ENCODE measurements around the gene ROR2. TPM values are rescaled to one million over a fixed set of nuclear protein-coding genes. Genes with fewer than 3 reads are reported as not detected.
A peak's percentile ranks its signal among the peaks of the same experiment; 100 is the strongest.

Gene ROR2
- total RNA-seq, 1 donor: 13.8 TPM

DNA sequence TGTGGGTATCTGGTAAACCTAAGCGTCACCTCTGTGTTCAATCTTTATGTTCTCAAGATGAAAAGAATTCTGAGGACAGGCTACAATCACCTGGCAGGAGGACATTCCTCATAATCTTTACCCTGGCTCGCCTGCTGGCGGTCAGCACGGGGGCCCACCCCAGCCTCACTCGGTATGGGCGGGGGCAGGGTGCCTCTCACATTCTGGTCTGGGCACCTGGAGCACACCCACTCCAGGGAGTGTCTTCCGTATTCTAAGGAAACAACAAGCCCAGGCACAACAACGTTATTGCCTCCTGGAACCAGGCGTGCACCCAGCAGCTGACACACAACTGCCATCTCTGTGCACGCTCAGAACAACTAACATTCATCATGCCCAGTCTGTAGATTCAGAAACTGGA, 179.8 kb downstream of the ROR2 start:
- no peaks in the 10 kb centered on the region for H3K36me3 ChIP-seq (ENCODE audit: insufficient read depth, low read length)
- H3K4me3 ChIP-seq (ENCODE audit: insufficient read depth, low read length): no peak overlapping the region
- H3K27ac ChIP-seq (ENCODE audit: low read depth, low read length): no peak overlapping the region
- H3K9me3 ChIP-seq (ENCODE audit: low read depth, low read length): no peaks in the 10 kb centered on the region
- H3K4me1 ChIP-seq (ENCODE audit: insufficient read depth, low read length): peaks cover 19% of the 10 kb centered on the region
- no peak overlapping the region for H3K4me2 ChIP-seq (ENCODE audit: insufficient read depth, low read length)
- TF ChIP-seq, protein P1, sequence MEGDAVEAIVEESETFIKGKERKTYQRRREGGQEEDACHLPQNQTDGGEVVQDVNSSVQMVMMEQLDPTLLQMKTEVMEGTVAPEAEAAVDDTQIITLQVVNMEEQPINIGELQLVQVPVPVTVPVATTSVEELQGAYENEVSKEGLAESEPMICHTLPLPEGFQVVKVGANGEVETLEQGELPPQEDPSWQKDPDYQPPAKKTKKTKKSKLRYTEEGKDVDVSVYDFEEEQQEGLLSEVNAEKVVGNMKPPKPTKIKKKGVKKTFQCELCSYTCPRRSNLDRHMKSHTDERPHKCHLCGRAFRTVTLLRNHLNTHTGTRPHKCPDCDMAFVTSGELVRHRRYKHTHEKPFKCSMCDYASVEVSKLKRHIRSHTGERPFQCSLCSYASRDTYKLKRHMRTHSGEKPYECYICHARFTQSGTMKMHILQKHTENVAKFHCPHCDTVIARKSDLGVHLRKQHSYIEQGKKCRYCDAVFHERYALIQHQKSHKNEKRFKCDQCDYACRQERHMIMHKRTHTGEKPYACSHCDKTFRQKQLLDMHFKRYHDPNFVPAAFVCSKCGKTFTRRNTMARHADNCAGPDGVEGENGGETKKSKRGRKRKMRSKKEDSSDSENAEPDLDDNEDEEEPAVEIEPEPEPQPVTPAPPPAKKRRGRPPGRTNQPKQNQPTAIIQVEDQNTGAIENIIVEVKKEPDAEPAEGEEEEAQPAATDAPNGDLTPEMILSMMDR (IDR thresholded peaks at IDR 0.05; ENCODE audit: extremely low read depth, low read depth, low read length): no peak
- H2AFZ ChIP-seq (ENCODE audit: low read length): no peak overlapping the region
- no peak for DNase-seq (ENCODE audit: insufficient read length, low spot score, missing footprints)
- H3K27me3 ChIP-seq (ENCODE audit: insufficient read depth, low read length): peaks cover 57% of the 10 kb centered on the region
- no peaks in the 10 kb centered on the region for H3K79me2 ChIP-seq (ENCODE audit: insufficient read depth, low read length)
- H4K20me1 ChIP-seq (ENCODE audit: insufficient read depth, low read length): no peaks in the 10 kb centered on the region

DNA sequence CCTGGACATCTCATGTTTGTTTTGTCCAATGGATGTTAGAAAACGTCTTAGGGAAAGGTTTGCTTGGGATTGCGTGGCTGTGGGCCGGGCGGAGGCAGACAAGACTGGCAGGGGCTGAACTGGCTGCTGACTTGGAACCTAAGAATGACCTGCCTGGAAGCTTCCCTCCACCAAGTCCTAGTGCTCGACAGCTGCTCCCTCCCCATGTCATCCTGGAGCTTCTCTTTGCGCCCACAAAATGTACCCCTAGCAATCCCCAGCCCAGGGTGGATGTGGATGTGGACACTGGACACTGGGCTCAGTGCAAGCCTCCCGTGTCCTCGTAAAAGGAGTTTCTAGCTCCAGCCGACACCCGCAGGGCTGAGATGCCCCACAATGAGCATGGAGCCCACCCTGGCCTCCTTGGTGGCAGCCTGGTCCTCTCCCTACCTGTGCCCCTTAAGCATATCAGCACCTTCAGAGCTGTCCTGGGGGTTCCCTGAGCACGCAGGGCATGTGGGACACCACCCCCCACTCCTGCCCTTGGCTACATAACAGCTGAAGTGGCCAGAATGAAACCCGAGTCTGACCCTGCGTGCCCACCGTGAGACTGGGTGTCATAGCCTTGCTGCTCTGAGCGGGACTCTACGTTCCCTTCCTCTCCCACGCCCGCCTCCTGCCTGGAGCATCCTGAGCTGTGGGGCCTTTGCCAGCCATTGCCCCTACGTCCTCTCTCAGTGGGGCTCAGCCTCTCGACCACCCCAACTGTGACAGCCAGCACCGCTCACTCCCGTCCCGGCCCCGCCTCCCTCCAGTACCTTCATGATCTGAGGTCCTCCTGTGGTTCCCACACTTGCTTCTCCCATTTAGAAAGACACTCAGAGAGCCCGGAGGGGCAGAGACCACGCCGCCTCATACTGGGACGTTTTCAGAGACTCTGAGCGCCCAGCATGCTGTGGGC, 180.8 kb downstream of the ROR2 start:
- H3K79me2 ChIP-seq (ENCODE audit: insufficient read depth, low read length): no peaks in the 10 kb centered on the region
- no peak overlapping the region for H3K4me3 ChIP-seq (ENCODE audit: insufficient read depth, low read length)
- no peak overlapping the region for H2AFZ ChIP-seq (ENCODE audit: low read length)
- TF ChIP-seq, protein P1 (IDR thresholded peaks at IDR 0.05; ENCODE audit: extremely low read depth, low read depth, low read length): no peak
- no peak for DNase-seq (ENCODE audit: insufficient read length, low spot score, missing footprints)
- H3K4me2 ChIP-seq (ENCODE audit: insufficient read depth, low read length): no peak overlapping the region
- peaks cover 19% of the 10 kb centered on the region for H3K4me1 ChIP-seq (ENCODE audit: insufficient read depth, low read length)
- no peaks in the 10 kb centered on the region for H3K36me3 ChIP-seq (ENCODE audit: insufficient read depth, low read length)
- no peak overlapping the region for H3K27ac ChIP-seq (ENCODE audit: low read depth, low read length)
- H3K9me3 ChIP-seq (ENCODE audit: low read depth, low read length): peaks cover 3% of the 10 kb centered on the region
- peaks cover 54% of the 10 kb centered on the region for H3K27me3 ChIP-seq (ENCODE audit: insufficient read depth, low read length)
- H4K20me1 ChIP-seq (ENCODE audit: insufficient read depth, low read length): no peaks in the 10 kb centered on the region

DNA sequence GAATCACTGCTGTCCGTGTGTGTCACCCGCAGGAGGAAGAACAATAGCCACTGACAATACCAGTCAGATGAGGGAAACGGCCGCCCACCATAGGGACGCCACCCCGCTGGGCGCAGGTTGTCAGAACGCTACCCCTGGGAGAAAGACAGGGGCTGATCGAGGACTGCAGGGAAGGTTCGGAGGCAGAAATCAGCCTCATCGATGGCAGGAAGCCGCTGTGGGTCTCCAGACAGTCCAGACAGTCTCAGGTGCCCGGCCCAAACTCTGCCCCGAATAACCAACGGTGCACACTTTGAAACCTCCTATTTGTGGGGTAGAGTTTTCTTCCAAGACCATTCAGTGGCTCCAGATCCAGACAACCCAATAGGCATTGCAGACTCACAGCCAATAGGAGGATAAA, 181.5 kb downstream of the ROR2 start:
- no peak overlapping the region for H3K27ac ChIP-seq (ENCODE audit: low read depth, low read length)
- H3K27me3 ChIP-seq (ENCODE audit: insufficient read depth, low read length): peaks cover 47% of the 10 kb centered on the region
- H3K36me3 ChIP-seq (ENCODE audit: insufficient read depth, low read length): no peaks in the 10 kb centered on the region
- TF ChIP-seq, protein P1 (IDR thresholded peaks at IDR 0.05; ENCODE audit: extremely low read depth, low read depth, low read length): no peak
- DNase-seq (ENCODE audit: insufficient read length, low spot score, missing footprints): no peak
- no peaks in the 10 kb centered on the region for H3K79me2 ChIP-seq (ENCODE audit: insufficient read depth, low read length)
- H3K4me3 ChIP-seq (ENCODE audit: insufficient read depth, low read length): no peak overlapping the region
- H2AFZ ChIP-seq (ENCODE audit: low read length): no peak overlapping the region
- peaks cover 19% of the 10 kb centered on the region for H3K4me1 ChIP-seq (ENCODE audit: insufficient read depth, low read length)
- H3K4me2 ChIP-seq (ENCODE audit: insufficient read depth, low read length): no peak overlapping the region
- peaks cover 3% of the 10 kb centered on the region for H3K9me3 ChIP-seq (ENCODE audit: low read depth, low read length)
- H4K20me1 ChIP-seq (ENCODE audit: insufficient read depth, low read length): no peaks in the 10 kb centered on the region

DNA sequence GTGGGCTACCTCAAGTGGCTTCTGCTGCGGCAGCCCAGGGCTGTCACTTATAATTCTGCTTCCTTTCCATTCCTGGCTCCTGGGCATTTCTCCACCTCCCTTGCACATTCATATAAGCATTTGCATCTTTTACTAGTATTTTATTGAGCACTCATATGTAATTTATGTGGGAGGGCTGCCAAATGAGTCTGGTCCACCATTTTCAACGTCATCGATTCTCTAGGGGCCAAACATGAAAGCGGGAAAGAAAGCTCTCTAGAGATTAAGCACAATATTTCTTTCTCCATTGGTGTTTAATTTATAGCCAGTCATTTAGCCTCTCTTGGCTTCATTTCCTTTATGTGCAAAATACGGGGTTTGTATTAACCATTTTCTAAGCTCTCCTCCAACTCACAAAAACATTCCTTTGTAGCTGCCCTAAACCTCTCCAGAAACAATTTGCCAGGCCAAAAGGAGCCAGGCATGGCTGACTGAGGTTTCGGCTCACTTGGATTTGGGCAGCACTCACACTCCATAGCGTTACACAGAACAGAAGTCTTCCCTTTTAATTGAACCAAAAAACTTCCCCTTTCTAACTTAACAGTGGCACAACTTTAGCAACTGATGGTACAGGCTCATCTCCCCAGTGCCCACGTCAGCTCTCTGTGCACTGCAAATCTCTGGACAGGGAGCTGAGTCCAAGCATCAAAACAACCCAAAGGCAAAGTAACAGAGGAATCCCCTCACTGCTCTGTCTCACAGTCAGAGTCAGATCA, 183.5 kb downstream of the ROR2 start:
- no peak overlapping the region for H3K4me2 ChIP-seq (ENCODE audit: insufficient read depth, low read length)
- no peaks in the 10 kb centered on the region for H4K20me1 ChIP-seq (ENCODE audit: insufficient read depth, low read length)
- H3K79me2 ChIP-seq (ENCODE audit: insufficient read depth, low read length): no peaks in the 10 kb centered on the region
- H3K4me3 ChIP-seq (ENCODE audit: insufficient read depth, low read length): no peak overlapping the region
- no peak overlapping the region for H3K27ac ChIP-seq (ENCODE audit: low read depth, low read length)
- peaks cover 11% of the 10 kb centered on the region for H3K4me1 ChIP-seq (ENCODE audit: insufficient read depth, low read length)
- no peaks in the 10 kb centered on the region for H3K36me3 ChIP-seq (ENCODE audit: insufficient read depth, low read length)
- H3K9me3 ChIP-seq (ENCODE audit: low read depth, low read length): peaks cover 3% of the 10 kb centered on the region
- DNase-seq (ENCODE audit: insufficient read length, low spot score, missing footprints): peak; percentile 58
- TF ChIP-seq, protein P1 (IDR thresholded peaks at IDR 0.05; ENCODE audit: extremely low read depth, low read depth, low read length): no peak
- H3K27me3 ChIP-seq (ENCODE audit: insufficient read depth, low read length): peaks cover 47% of the 10 kb centered on the region
- H2AFZ ChIP-seq (ENCODE audit: low read length): no peak overlapping the region

Measured in osteoblast (primary cell).